HEK293 (cell line): ENCODE results near the gene HSPB2.

ENCODE experiments used
- CTCF ChIP-seq: fragments of 450-650 bp; formaldehyde crosslinking; IDR thresholded peaks from 2 replicates; pipeline ENCODE4 v1.5.1; 2016; ENCODE audit warnings: missing biosample characterization, missing genetic modification characterization
- MYNN ChIP-seq: fragments of 450-650 bp; formaldehyde crosslinking; IDR thresholded peaks from 2 replicates; pipeline ENCODE4 v1.5.1; 2016; ENCODE audit warnings: missing biosample characterization, missing genetic modification characterization, borderline replicate concordance
- SETDB1 ChIP-seq: IDR thresholded peaks from one replicate; pipeline ENCODE4 v1.6.1; 2017; ENCODE audit warnings: mild to moderate bottlenecking, low read length, moderate library complexity, mixed read lengths; ENCODE audit not compliant: insufficient read length
- ZNF747 ChIP-seq: fragments of 450-650 bp; formaldehyde crosslinking; IDR thresholded peaks from 2 replicates; pipeline ENCODE4 v1.5.1; 2016; ENCODE audit warnings: missing biosample characterization, missing genetic modification characterization

DNA sequence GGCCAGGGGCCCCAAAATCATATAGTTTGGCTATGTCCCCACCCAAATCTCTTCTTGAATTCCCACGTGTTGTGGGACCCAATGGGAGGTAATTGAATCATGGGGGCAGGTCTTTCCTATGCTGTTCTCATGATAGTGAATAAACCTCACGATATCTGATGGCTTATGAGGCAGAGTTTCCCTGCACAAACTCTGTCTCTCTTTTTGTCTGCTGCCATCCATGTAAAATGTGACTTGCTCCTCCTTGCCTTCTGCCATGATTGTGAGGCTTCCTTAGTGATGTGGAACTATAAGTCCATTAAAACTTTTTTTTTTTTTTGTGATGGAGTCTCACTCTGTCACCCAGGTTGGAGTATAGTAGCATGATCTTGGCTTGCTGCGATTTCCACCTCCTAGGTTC lies 39.0 kb downstream of the HSPB2 start:
- TF ChIP-seq MYNN (tag by site-specific recombination) (no peak), ZNF747 (tag by site-specific recombination) (no peak), CTCF (tag by site-specific recombination) (no peak), SETDB1 (peak; percentile 65)
